COLO668 (cell line): ENCODE measurements around the gene GH1.
"Not testable (repeated sequence)": the region's sequence is repeated elsewhere in the genome, so short reads cannot be mapped to it uniquely, and the experiment has no call there.

Experiments
- DNase-seq: peaks from one replicate; lab custom pipeline; 2025; ENCODE audit not compliant: unreplicated experiment; lab: John Stamatoyannopoulos, UW

The GH1 gene

DNA sequence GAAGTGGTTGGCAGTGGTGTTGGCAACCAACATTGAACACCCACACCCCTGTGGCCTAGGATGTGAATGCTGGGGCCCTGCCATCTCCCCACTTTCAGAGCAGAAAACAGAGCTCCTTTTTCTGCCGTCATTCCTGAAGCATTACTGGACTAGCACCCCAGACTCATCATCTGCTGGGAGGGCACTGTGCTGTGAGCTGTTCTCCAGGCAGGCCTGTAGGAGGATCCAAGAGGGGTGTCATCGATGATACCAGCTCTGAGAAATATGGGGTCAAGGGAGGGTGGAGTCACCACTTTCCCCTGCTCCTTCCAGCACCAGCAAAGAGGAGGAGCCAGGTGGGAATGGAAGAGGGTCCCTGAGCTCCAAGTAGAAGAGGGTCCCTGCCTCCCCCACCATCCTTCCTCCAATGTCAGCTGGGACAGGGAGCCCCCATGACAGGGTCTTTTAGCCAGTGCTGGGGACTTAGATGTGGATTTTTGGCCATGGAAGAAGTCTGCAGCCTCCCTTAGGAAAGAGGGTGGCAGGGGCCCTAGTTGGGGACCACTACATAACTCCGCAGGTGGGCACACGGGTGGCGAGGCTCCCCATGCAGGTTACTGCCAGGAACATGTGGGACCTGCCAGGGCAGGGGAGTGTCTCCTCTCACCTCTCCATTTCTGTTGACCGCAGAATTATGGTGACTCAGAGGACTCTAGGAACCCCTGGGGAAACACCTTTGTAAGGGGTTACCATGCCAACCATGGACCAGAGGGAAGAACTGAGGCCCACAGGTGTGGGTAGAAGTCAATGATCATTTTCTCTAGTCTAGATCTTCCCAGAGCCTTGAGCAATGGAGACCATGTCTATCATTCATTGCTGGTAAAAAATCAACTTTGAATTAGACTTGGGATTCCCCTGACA, 19.5 kb downstream of the GH1 start:
- DNase-seq: not testable (repeated sequence)

GRCh38 chr17:63896524-63897354, 21.9 kb downstream of the GH1 start, which contains the start of gene CSH1:
Gene CSH1 (minus strand): TSS chr17:63896574. CDS start chr17:63896511, 63 bp downstream.
- not testable (repeated sequence) for DNase-seq

GRCh38 chr17:63894821-63895220, 23.8 kb downstream of the GH1 start:
- not testable (repeated sequence) for DNase-seq

DNA sequence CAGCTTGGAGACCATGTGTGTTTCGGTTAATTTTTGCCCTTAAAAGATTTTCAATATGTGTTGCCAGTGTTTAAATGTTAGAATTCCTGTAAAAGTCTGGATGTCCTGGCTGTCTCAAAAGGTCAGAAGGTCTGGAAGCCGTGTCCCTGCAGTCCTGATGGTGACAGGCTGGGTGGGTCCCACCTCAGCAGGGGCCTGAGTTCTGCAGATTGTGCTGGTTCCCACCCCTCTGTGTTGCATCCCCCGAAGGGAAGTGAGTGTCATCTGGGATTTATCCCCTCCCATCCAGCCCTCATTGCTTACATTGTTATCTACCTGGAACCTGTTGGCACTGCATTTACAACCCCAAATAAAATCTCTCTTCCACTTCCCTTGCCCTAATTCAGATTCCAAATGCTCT, 24.6 kb downstream of the GH1 start:
- DNase-seq: not testable (repeated sequence)

DNA sequence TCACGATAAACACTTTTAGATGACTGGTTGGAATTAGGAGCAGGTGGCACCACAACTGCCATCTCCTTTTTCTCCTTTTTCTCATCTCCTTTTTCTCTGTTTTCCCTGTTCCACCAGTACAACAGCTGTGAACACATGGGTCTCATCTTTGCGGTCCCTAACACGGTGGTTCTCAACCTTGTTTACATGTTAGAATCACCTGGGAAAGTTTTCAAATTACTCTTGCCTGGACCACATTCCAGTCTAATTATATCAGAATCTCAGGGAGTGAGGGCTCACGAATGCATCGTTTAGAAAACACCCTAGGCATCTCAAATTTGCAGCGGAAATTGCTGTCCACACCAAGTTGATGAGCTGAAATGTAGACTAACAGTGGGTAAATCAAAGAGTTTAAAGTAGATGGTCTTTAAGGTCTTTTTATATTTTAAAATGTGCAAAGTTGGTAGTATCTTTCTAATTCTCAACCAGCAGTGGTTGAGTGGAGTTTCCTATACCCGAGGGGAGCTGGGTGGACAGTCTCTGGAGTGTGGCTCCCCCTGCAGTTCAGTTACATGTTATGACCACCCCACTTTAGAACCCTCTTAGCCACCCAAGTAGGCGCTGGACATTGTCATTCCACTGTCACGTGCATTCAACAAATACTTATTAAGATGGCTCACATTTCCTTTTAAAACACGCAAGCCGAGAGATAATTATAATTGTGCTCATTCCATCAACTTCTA, 26.2 kb downstream of the GH1 start:
- DNase-seq: not testable (repeated sequence)

GRCh38 chr17:63889026-63889848, 29.4 kb downstream of the GH1 start:
- not testable (repeated sequence) for DNase-seq

GRCh38 chr17:63885119-63885518, 33.5 kb downstream of the GH1 start:
- DNase-seq: not testable (repeated sequence)

- not testable (repeated sequence) for DNase-seq
These were observed 36.0 kb downstream of the GH1 start for GRCh38 chr17:63882626-63883126.

- peak; percentile 26 for DNase-seq
These were observed 36.6 kb downstream of the GH1 start, which contains the start of gene GH2 for GRCh38 chr17:63881935-63882601. Gene GH2 (minus strand): TSS chr17:63881944. CDS start chr17:63881801, 143 bp downstream.

GRCh38 chr17:63881337-63881736, 37.3 kb downstream of the GH1 start:
- not testable (repeated sequence) for DNase-seq

GRCh38 chr17:63880706-63881105, 37.9 kb downstream of the GH1 start:
- DNase-seq: no peak

- not testable (repeated sequence) for DNase-seq
These were observed 40.2 kb downstream of the GH1 start for GRCh38 chr17:63878413-63878812.

DNA sequence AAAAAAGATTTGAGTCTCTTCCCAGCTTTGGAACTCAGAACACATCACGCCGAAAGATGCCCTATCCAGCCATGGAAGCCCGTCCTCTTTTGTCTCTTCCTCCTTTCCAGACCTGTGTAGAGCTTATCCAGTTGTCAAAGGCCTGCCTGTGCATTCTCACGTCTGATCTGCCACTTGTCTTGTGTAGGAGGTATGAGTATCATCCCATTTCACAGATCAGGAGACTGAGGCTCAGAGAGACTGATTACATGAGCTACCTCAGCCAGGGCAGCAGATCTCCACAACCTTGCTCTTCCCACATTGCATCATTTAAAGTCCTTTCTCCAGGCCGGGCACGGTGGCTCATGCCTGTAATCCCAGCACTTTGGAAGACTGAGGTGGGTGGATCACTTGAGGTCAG, 43.9 kb downstream of the GH1 start:
- not testable (repeated sequence) for DNase-seq

GRCh38 chr17:63874061-63874626, 44.5 kb downstream of the GH1 start:
- not testable (repeated sequence) for DNase-seq

DNA sequence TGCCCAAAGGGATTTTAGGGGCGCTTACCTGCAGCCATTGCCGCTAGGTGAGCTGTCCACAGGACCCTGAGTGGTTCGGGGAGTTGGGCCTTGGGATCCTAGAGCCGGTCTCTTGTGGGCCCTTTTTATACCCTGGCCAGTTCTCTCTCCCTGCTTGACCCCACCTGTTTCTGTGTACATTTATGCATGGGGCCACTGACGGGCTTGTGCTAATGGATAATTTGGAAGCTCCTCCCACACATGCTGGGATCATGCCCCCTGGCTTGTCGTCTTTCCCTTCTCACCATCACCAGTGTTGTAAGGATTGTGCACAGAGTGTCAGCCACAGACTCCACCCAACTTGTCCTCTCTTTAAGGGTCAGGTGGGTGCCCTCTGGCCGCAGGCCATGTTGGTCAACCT, 45.1 kb downstream of the GH1 start, which contains the start of gene CSH2:
Gene CSH2 (minus strand): TSS at position 101 of the 400 bp plus-strand sequence. CDS start 63 bp downstream, at position 38.
- not testable (repeated sequence) for DNase-seq

- DNase-seq: not testable (repeated sequence)
These were observed 46.8 kb downstream of the GH1 start for GRCh38 chr17:63871646-63872365.

DNA sequence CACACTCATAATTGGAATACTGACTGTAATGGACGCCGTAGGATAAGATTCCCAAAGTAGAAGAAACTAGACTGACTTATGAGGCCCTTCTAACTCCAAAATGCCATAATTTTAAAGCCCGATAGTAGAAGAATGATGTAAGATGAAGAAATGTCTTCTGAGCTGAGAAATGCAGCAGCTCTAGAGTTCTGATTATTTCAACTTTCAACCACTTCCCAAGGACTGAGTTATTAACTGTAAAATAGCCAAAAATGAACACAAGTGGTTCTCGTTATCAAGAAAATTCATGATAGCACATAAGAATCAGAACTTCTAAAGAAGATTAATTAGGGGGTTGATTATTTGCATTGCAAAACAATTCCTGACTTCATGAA, 48.4 kb downstream of the GH1 start:
- not testable (repeated sequence) for DNase-seq
